Adipocyte (in vitro differentiated cells): ENCODE data around the gene SH3D19.

Experiments used
- DNase-seq: peaks from one replicate; pipeline ENCODE4 v3.0.0-alpha.2; 2015; ENCODE audit warnings: low read depth
- H3K27me3 ChIP-seq: replicated peaks from 2 replicates; pipeline ENCODE4 v1.7.0; 2013; ENCODE audit warnings: mild to moderate bottlenecking, low read length, moderate library complexity; ENCODE audit not compliant: control insufficient read depth, insufficient read depth
- H3K36me3 ChIP-seq: 2 replicates; pipeline ENCODE4 v1.7.0; 2013; ENCODE audit warnings: low read length, mild to moderate bottlenecking, moderate library complexity; ENCODE audit not compliant: control insufficient read depth, insufficient read depth, severe bottlenecking
- H3K4me1 ChIP-seq: 2 replicates; pipeline ENCODE4 v1.7.0; 2013; ENCODE audit warnings: mild to moderate bottlenecking, low read length, moderate library complexity; ENCODE audit not compliant: control insufficient read depth, insufficient read depth
- H3K4me3 ChIP-seq: 2 replicates; pipeline ENCODE4 v1.7.0; 2013; ENCODE audit warnings: mild to moderate bottlenecking, low read length, moderate library complexity
- H3K9ac ChIP-seq: 2 replicates; pipeline ENCODE4 v1.7.0; 2013; ENCODE audit warnings: mild to moderate bottlenecking, low read length, moderate library complexity
- H3K9me3 ChIP-seq: 2 replicates; pipeline ENCODE4 v1.7.0; 2013; ENCODE audit warnings: mild to moderate bottlenecking, low read length, moderate library complexity; ENCODE audit not compliant: control insufficient read depth

Gene SH3D19

DNA sequence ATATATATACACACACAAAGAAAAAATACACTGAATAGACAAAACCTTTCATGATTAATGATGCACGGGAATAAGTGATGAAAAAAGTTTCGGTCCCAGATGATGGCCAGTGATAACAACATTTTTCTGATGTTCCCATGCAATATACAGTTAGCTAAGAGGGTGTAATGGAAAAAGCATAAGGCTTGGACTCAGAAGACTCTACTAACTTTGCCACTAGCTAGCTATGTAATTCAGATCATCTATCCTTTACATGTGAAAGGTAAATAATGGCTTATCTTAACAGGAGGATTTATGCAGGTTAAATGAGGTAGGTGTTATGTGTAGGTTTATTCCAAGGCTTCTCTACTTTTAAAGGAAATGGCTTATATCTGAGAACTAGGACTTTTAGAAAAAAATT, 221.6 kb downstream of the SH3D19 start:
- Histone ChIP-seq H3K9me3 (no peaks in the 10 kb centered on the region), H3K36me3 (peaks cover 62% of the 10 kb centered on the region), H3K27me3 (no peaks in the 10 kb centered on the region), H3K4me1 (peaks cover 19% of the 10 kb centered on the region), H3K9ac (no peak overlapping the region), H3K4me3 (no peak overlapping the region)
- DNase-seq: no peak

GRCh38 chr4:151100531-151100930, 224.9 kb downstream of the SH3D19 start:
- DNase-seq: no peak
- peaks cover 20% of the 10 kb centered on the region for H3K4me1 ChIP-seq
- H3K27me3 ChIP-seq: no peaks in the 10 kb centered on the region
- peak overlapping the region; percentile 98 for H3K9ac ChIP-seq
- H3K36me3 ChIP-seq: peaks cover 45% of the 10 kb centered on the region
- no peaks in the 10 kb centered on the region for H3K9me3 ChIP-seq
- H3K4me3 ChIP-seq: peak overlapping the region; percentile 92

- H3K36me3 ChIP-seq: peaks cover 40% of the 10 kb centered on the region
- H3K9me3 ChIP-seq: no peaks in the 10 kb centered on the region
- H3K4me1 ChIP-seq: peaks cover 20% of the 10 kb centered on the region
- H3K4me3 ChIP-seq: peak overlapping the region; percentile 92
- peak overlapping the region; percentile 98 for H3K9ac ChIP-seq
- DNase-seq: no peak
- no peaks in the 10 kb centered on the region for H3K27me3 ChIP-seq
Observed at GRCh38 chr4:151099976-151100417, 225.4 kb downstream of the SH3D19 start.

GRCh38 chr4:151099229-151099975, 226.0 kb downstream of the SH3D19 start, which contains the start of gene RPS3A:
RPS3A (plus strand) TSS chr4:151099628; CDS start chr4:151099653, 25 bp downstream.
- Histone ChIP-seq H3K9me3 (no peaks in the 10 kb centered on the region), H3K36me3 (peaks cover 34% of the 10 kb centered on the region), H3K4me3 (peak within 1 kb of the TSS; percentile 92), H3K9ac (peak within 1 kb of the TSS; percentile 98), H3K27me3 (no peaks in the 10 kb centered on the region), H3K4me1 (peaks cover 20% of the 10 kb centered on the region)
- DNase-seq: peak; percentile 99

DNA sequence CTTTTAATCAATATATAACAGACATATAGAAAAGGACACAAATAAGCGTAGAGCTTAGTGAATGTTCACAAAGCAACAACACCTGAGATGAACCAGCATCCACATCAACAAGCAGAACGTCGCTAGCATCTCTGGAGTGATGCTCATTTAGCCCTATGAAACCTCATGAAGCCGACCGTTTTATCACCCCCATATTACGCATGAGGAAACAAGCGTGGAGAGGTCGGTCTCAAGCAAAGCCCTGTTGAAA, 226.5 kb downstream of the SH3D19 start:
- no peak for DNase-seq
- H3K36me3 ChIP-seq: peaks cover 29% of the 10 kb centered on the region
- peaks cover 20% of the 10 kb centered on the region for H3K4me1 ChIP-seq
- H3K9ac ChIP-seq: peak overlapping the region; percentile 70
- H3K27me3 ChIP-seq: no peaks in the 10 kb centered on the region
- H3K4me3 ChIP-seq: peak overlapping the region; percentile 92
- no peaks in the 10 kb centered on the region for H3K9me3 ChIP-seq

DNA sequence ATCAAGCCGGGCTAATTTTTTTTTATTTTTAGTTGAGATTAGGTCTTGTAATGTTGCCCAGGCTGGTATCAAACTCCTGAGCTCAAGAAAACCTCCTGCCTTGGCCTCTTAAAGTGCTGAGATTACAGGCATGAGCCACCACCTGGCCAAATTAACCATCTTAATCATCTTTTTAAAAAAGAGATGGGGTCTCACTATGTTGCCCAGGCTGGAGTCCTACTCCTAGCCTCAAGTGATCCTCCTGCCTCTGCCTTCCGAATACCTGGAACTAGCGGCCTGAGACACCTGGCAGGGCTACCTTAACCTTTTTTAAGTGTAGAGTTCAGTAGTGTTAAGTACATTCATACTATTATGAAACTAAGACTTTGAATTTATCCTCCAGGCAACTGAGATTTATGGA, 227.6 kb downstream of the SH3D19 start:
- H3K27me3 ChIP-seq: no peaks in the 10 kb centered on the region
- H3K9me3 ChIP-seq: no peaks in the 10 kb centered on the region
- H3K4me1 ChIP-seq: peaks cover 20% of the 10 kb centered on the region
- H3K9ac ChIP-seq: no peak overlapping the region
- no peak for DNase-seq
- H3K4me3 ChIP-seq: no peak overlapping the region
- H3K36me3 ChIP-seq: peaks cover 18% of the 10 kb centered on the region

- H3K4me1 ChIP-seq: peaks cover 5% of the 10 kb centered on the region
- H3K9me3 ChIP-seq: no peaks in the 10 kb centered on the region
- no peak overlapping the region for H3K4me3 ChIP-seq
- DNase-seq: no peak
- no peak overlapping the region for H3K9ac ChIP-seq
- H3K36me3 ChIP-seq: no peaks in the 10 kb centered on the region
- H3K27me3 ChIP-seq: no peaks in the 10 kb centered on the region
Observed at GRCh38 chr4:151095142-151095541, 230.3 kb downstream of the SH3D19 start.

DNA sequence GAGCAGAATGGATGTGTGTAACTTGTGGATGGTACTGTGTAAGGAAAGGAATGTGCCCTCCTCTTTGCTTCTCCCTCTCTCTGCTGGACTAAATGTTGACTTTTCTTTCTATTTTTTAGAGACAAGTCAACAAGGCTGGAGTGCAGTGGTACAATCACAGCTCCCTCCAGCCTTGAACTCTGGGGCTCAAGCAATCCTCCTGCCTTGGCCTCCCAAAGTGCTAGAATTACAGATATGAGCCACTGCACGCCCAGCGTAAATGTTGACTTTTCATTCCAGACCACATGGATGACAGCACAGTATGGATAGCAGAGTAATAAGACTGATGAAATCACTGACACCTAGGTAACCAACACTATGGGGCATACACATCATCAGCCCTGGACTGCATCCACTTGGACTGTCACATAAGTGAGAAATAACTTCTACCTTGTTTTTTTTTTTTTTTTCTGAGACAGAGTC, 231.1 kb downstream of the SH3D19 start:
- H3K4me1 ChIP-seq: peaks cover 5% of the 10 kb centered on the region
- H3K9ac ChIP-seq: no peak overlapping the region
- no peaks in the 10 kb centered on the region for H3K27me3 ChIP-seq
- no peak for DNase-seq
- no peaks in the 10 kb centered on the region for H3K9me3 ChIP-seq
- no peak overlapping the region for H3K4me3 ChIP-seq
- no peaks in the 10 kb centered on the region for H3K36me3 ChIP-seq

- Histone ChIP-seq H3K27me3 (no peaks in the 10 kb centered on the region), H3K9me3 (no peaks in the 10 kb centered on the region), H3K36me3 (no peaks in the 10 kb centered on the region), H3K4me3 (no peak overlapping the region), H3K4me1 (no peaks in the 10 kb centered on the region), H3K9ac (no peak overlapping the region)
- DNase-seq: no peak
Observed at GRCh38 chr4:151093203-151093602, 232.2 kb downstream of the SH3D19 start.

DNA sequence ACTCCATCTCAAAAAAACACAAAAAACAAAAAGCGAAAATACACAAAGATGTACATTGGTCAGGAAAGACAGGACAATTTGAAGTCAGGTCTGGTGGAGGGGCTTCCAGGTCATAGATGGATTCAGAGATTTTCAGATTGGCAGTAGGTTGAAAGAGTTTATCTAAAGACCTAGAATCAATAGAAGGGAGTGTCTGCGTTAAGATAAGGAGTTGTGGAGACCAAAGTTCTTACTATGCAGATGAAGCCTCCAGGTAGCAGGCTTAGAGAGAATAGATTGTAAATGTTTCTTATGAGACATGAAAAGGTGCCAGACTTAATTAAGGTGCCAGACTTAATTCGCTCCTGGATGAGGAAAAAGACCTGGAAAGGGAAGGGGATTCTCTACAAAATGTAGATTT, 232.9 kb downstream of the SH3D19 start:
- Histone ChIP-seq H3K4me1 (no peaks in the 10 kb centered on the region), H3K9ac (no peak overlapping the region), H3K36me3 (no peaks in the 10 kb centered on the region), H3K4me3 (no peak overlapping the region), H3K9me3 (no peaks in the 10 kb centered on the region), H3K27me3 (no peaks in the 10 kb centered on the region)
- DNase-seq: no peak

DNA sequence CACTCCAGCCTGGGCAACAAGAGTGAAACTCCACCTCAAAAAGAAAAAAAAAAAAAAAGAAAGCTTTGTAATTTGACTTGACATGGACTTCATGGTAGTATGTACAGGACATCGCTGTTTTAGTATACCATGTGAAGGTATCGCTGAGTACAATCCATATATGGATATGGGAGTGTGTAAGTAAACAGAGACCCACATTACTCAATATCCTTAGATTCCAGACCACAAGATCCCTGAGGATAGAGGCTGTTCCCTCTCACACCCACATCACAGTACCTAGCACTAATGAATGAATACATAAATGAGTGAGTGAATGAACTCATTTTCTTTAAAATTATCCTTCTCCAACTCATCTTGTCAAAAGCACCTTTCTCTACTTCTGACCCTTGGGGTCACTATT, 234.4 kb downstream of the SH3D19 start:
- Histone ChIP-seq H3K4me3 (no peak overlapping the region), H3K9me3 (no peaks in the 10 kb centered on the region), H3K36me3 (no peaks in the 10 kb centered on the region), H3K4me1 (no peaks in the 10 kb centered on the region), H3K9ac (no peak overlapping the region), H3K27me3 (no peaks in the 10 kb centered on the region)
- DNase-seq: no peak

DNA sequence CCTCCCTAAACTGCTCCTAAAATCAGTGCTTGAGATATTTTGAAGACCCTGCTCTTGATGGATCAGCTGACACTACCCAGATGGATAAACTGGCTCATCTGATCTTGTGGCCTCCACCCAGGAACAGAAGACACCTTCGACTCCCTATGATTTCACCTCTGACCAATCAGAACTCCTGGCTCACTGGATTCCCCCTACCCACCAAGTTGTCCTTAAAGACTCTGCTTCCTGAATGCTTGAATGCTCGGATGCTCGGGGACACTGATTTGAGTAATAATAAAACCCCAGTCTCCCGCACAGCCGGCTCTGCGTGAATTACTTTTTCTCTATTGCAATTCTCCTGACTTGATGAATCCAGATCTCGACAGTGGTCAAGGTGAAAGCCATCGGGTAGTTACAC, 237.9 kb downstream of the SH3D19 start:
- H3K9me3 ChIP-seq: no peaks in the 10 kb centered on the region
- no peaks in the 10 kb centered on the region for H3K36me3 ChIP-seq
- no peak overlapping the region for H3K4me3 ChIP-seq
- no peak for DNase-seq
- no peaks in the 10 kb centered on the region for H3K4me1 ChIP-seq
- no peaks in the 10 kb centered on the region for H3K27me3 ChIP-seq
- no peak overlapping the region for H3K9ac ChIP-seq
